ENCODE results near the gene MOCOS.

Gene MOCOS

GRCh38 chr18:36179562-36180355 lies 7.5 kb upstream of the MOCOS start:
- no peak for DNase-seq

- no peak for DNase-seq
These were observed 5.9 kb upstream of the MOCOS start for GRCh38 chr18:36181441-36181840.

GRCh38 chr18:36181898-36182506 lies 5.3 kb upstream of the MOCOS start:
- DNase-seq: no peak

- DNase-seq: no peak
These were observed 4.3 kb upstream of the MOCOS start for GRCh38 chr18:36183033-36183432.

- DNase-seq: no peak
These were observed 3.3 kb upstream of the MOCOS start for GRCh38 chr18:36183987-36184386.

GRCh38 chr18:36185157-36185556 lies 2.1 kb upstream of the MOCOS start:
- DNase-seq: no peak

GRCh38 chr18:36185901-36186460 lies 1.3 kb upstream of the MOCOS start:
- DNase-seq: no peak

GRCh38 chr18:36186461-36187192 lies 670 bp upstream of the MOCOS start:
- peak; percentile 71 for DNase-seq

- DNase-seq: no peak
These were observed 777 bp downstream of the MOCOS start for GRCh38 chr18:36187826-36188721.

- peak; percentile 42 for DNase-seq
These were observed 1.6 kb downstream of the MOCOS start for GRCh38 chr18:36188916-36189315.

GRCh38 chr18:36189486-36189885 lies 2.2 kb downstream of the MOCOS start:
- peak; percentile 16 for DNase-seq

- peak; percentile 27 for DNase-seq
These were observed 4.0 kb downstream of the MOCOS start for GRCh38 chr18:36191286-36191685.

GRCh38 chr18:36191711-36192110 lies 4.4 kb downstream of the MOCOS start:
- no peak for DNase-seq

GRCh38 chr18:36194600-36195315 lies 7.5 kb downstream of the MOCOS start:
- DNase-seq: peak; percentile 30

GRCh38 chr18:36195427-36196122 lies 8.3 kb downstream of the MOCOS start:
- peak; percentile 24 for DNase-seq

- peak; percentile 14 for DNase-seq
These were observed 9.1 kb downstream of the MOCOS start for GRCh38 chr18:36196238-36196995.

- no peak for DNase-seq
These were observed 10.3 kb downstream of the MOCOS start for GRCh38 chr18:36197511-36198166.

- DNase-seq: peak; percentile 57
These were observed 12.5 kb downstream of the MOCOS start for GRCh38 chr18:36199691-36200295.

- no peak for DNase-seq
These were observed 13.1 kb downstream of the MOCOS start for GRCh38 chr18:36200354-36200771.
